ENCODE measurements around the gene SIGLEC1. TPM values are rescaled to one million over a fixed set of nuclear protein-coding genes. Genes with fewer than 3 reads are reported as not detected.

Gene SIGLEC1
- total RNA-seq, 1 donor = under 0.01 TPM

GRCh38 chr20:3735768-3736167 lies 23.4 kb upstream of the SIGLEC1 start:
- Histone ChIP-seq H3K36me3 (ENCODE audit: insufficient read depth, low read length) (no peaks in the 10 kb centered on the region), H2AFZ (ENCODE audit: low read length) (no peak overlapping the region), H3K27me3 (ENCODE audit: insufficient read depth, low read length) (peaks cover 37% of the 10 kb centered on the region), H3K79me2 (ENCODE audit: insufficient read depth, low read length) (no peaks in the 10 kb centered on the region), H3K27ac (ENCODE audit: low read depth, low read length) (no peak overlapping the region), H3K4me1 (ENCODE audit: insufficient read depth, low read length) (no peaks in the 10 kb centered on the region), H3K4me3 (ENCODE audit: insufficient read depth, low read length) (no peak overlapping the region), H3K4me2 (ENCODE audit: insufficient read depth, low read length) (no peak overlapping the region), H4K20me1 (ENCODE audit: insufficient read depth, low read length) (no peaks in the 10 kb centered on the region), H3K9me3 (ENCODE audit: low read depth, low read length) (no peaks in the 10 kb centered on the region)
- DNase-seq (ENCODE audit: insufficient read length, low spot score, missing footprints) = no peak
- no peak for TF ChIP-seq CTCF (IDR thresholded peaks at IDR 0.05; ENCODE audit: extremely low read depth, low read depth, low read length)

DNA sequence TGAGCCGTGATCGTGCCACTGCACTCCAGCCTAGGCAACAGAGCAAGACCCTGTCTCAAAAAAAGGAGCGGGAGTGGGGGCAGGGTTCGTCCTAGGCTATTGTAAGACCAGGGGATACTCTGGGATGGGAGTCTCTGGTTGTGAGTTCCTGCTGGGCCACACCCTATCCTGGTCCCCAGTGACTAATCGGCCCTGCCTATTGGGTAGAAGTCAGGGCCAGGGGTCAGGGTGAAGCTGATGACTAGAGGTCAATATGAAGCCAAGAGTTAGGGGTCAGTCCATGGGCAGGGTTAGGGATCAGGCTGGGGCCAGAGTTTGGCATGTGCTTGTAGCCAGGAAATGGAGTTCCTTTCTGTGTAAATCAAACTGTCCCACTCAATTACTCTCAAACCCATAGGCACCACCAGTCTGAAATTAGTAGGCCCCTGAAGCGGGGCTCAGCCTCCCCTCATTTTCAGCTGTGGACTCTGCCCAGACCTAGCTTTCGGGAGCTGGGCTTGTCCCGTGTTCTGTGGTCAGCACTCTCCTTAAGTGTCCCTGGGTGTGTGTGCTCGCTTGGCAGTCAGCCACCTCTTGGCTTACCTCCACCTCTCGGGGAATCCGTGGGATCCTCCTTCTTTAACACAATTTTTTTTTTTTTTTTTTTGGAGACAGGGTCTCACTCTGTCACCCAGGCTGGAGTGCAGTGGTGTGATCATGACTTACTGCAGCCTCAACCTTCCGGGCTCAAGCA lies 21.9 kb upstream of the SIGLEC1 start:
- Histone ChIP-seq H3K27ac (ENCODE audit: low read depth, low read length) (no peak overlapping the region), H3K79me2 (ENCODE audit: insufficient read depth, low read length) (no peaks in the 10 kb centered on the region), H4K20me1 (ENCODE audit: insufficient read depth, low read length) (no peaks in the 10 kb centered on the region), H3K4me2 (ENCODE audit: insufficient read depth, low read length) (no peak overlapping the region), H2AFZ (ENCODE audit: low read length) (no peak overlapping the region), H3K4me3 (ENCODE audit: insufficient read depth, low read length) (no peak overlapping the region), H3K27me3 (ENCODE audit: insufficient read depth, low read length) (peaks cover 45% of the 10 kb centered on the region), H3K9me3 (ENCODE audit: low read depth, low read length) (no peaks in the 10 kb centered on the region), H3K4me1 (ENCODE audit: insufficient read depth, low read length) (no peaks in the 10 kb centered on the region), H3K36me3 (ENCODE audit: insufficient read depth, low read length) (no peaks in the 10 kb centered on the region)
- no peak for TF ChIP-seq CTCF (IDR thresholded peaks at IDR 0.05; ENCODE audit: extremely low read depth, low read depth, low read length)
- peak; percentile 56 for DNase-seq (ENCODE audit: insufficient read length, low spot score, missing footprints)

DNA sequence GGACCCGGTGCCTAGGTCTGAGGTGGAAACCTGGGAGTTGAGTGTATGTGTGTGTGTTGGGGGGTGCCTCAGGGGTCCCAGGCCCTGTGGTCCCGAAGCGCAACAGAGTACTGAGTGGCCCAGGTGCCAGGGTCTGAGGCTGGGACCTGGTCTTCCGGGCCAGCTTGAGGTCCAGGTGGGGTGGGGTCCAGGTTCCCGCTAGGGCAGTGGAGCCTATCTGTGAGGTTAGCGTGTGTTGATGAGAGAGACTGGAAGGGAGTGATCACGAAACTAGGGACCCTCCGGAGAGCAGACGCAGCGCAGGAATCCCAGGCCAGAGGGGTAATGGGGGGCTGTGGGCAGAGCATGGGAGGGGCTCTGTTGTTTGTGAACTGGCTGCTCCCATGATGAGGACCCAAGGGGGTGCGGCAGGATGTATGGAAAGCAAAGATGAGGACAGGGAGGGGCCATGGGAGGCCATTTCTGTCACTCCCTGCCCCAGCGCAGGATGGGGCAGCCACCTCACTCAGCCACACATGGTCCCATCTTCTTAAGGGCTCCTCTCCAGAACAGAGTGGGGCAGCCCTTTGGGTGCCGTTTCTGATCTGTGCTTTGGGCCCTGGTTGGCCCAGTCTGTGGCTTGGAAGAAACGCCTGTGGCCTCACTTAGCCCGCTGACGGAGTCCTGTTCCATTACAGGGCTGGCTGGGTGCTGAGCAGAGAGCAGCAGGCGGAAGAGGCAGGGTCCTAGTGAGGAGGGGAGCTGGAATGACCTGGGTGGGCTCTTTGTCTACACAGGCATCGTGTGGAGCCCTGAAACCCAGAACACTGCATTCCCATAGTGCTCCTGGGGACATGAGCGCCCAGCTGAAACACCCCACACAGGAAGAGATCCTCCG lies 21.0 kb upstream of the SIGLEC1 start:
- Histone ChIP-seq H2AFZ (ENCODE audit: low read length) (no peak overlapping the region), H3K79me2 (ENCODE audit: insufficient read depth, low read length) (no peaks in the 10 kb centered on the region), H3K4me3 (ENCODE audit: insufficient read depth, low read length) (no peak overlapping the region), H4K20me1 (ENCODE audit: insufficient read depth, low read length) (no peaks in the 10 kb centered on the region), H3K27me3 (ENCODE audit: insufficient read depth, low read length) (peaks cover 40% of the 10 kb centered on the region), H3K27ac (ENCODE audit: low read depth, low read length) (no peak overlapping the region), H3K4me1 (ENCODE audit: insufficient read depth, low read length) (no peaks in the 10 kb centered on the region), H3K36me3 (ENCODE audit: insufficient read depth, low read length) (no peaks in the 10 kb centered on the region), H3K4me2 (ENCODE audit: insufficient read depth, low read length) (no peak overlapping the region), H3K9me3 (ENCODE audit: low read depth, low read length) (no peaks in the 10 kb centered on the region)
- peak; percentile 57 for DNase-seq (ENCODE audit: insufficient read length, low spot score, missing footprints)
- no peak for TF ChIP-seq CTCF (IDR thresholded peaks at IDR 0.05; ENCODE audit: extremely low read depth, low read depth, low read length)

Data from osteoblast (primary cell).